Keratinocyte (primary cell): ENCODE data around the gene SPATA33. TPM values are rescaled to one million over a fixed set of nuclear protein-coding genes. Genes with fewer than 3 reads are reported as not detected.
A peak's percentile ranks its signal among the peaks of the same experiment; 100 is the strongest.

ENCODE experiments used
- DNase-seq: peaks from one replicate; pipeline ENCODE4 v3.0.0-alpha.2; 2011; ENCODE audit warnings: low read depth, missing footprints, low spot score
- FAIRE-seq: peaks from 2 replicates; lab custom pipeline; 2011; peaks lifted over from hg19 to GRCh38; lab: Jason Lieb, UNC
- H2AFZ ChIP-seq: 2 replicates; pipeline ENCODE4 v1.6.0; 2012; ENCODE audit warnings: low read length, control low read depth, inconsistent platforms; ENCODE audit not compliant: control insufficient read depth
- H3K27ac ChIP-seq: 2 replicates; pipeline ENCODE4 v1.5.1; 2011; ENCODE audit warnings: low read length; ENCODE audit not compliant: control insufficient read depth, insufficient read depth
- H3K27me3 ChIP-seq: 3 replicates; pipeline ENCODE4 v1.6.0; 2011; ENCODE audit warnings: low read length; ENCODE audit not compliant: control insufficient read depth, insufficient read depth; ENCODE audit errors: extremely low read depth
- H3K36me3 ChIP-seq, 2 experiments: 2 replicates in 1 of 2; 3 replicates in 1 of 2; pipeline ENCODE4 v1.5.1; 2011; ENCODE audit warnings: low read length in 2 of 2, mild to moderate bottlenecking in 1 of 2; ENCODE audit not compliant: control insufficient read depth in 2 of 2, insufficient read depth in 2 of 2; ENCODE audit errors: extremely low read depth in 1 of 2
- H3K4me1 ChIP-seq: 3 replicates; pipeline ENCODE4 v1.5.1; 2011; ENCODE audit warnings: low read length; ENCODE audit not compliant: control insufficient read depth, insufficient read depth; ENCODE audit errors: extremely low read depth
- H3K4me2 ChIP-seq: 3 replicates; pipeline ENCODE4 v1.6.0; 2011; ENCODE audit warnings: low read depth, low read length; ENCODE audit not compliant: control insufficient read depth, insufficient read depth; ENCODE audit errors: extremely low read depth
- H3K4me3 ChIP-seq, 3 experiments: fragments of 200-600 bp in 1 of 3; sonication (generic) in 1 of 3; 2 replicates in 2 of 3; 3 replicates in 1 of 3; pipeline ENCODE4 v1.5.1; 2011 to 2016; ENCODE audit warnings: low read length in 3 of 3, mild to moderate bottlenecking in 3 of 3, control low read depth in 2 of 3, inconsistent platforms in 1 of 3, low read depth in 1 of 3, mixed read lengths in 1 of 3, mixed run types in 1 of 3, moderate library complexity in 1 of 3; ENCODE audit not compliant: control insufficient read depth in 2 of 3, insufficient read depth in 2 of 3; ENCODE audit errors: extremely low read depth in 1 of 3
- H3K79me2 ChIP-seq: 2 replicates; pipeline ENCODE4 v1.6.0; 2012; ENCODE audit warnings: low read length; ENCODE audit not compliant: control insufficient read depth, insufficient read depth
- H3K9ac ChIP-seq: 3 replicates; pipeline ENCODE4 v1.6.0; 2011; ENCODE audit warnings: low read length; ENCODE audit not compliant: control insufficient read depth, insufficient read depth; ENCODE audit errors: extremely low read depth
- H3K9me1 ChIP-seq: 3 replicates; pipeline ENCODE4 v1.6.0; 2011; ENCODE audit warnings: low read length; ENCODE audit not compliant: control insufficient read depth, insufficient read depth; ENCODE audit errors: extremely low read depth
- H3K9me3 ChIP-seq: 2 replicates; pipeline ENCODE4 v1.5.1; 2012; ENCODE audit warnings: low read depth, low read length; ENCODE audit not compliant: control insufficient read depth
- H4K20me1 ChIP-seq: 3 replicates; pipeline ENCODE4 v1.6.0; 2011; ENCODE audit warnings: low read length; ENCODE audit not compliant: control insufficient read depth, insufficient read depth; ENCODE audit errors: extremely low read depth
- CTCF ChIP-seq, 3 experiments: IDR thresholded peaks in 1 of 3; conservative IDR thresholded peaks in 1 of 3; optimal IDR thresholded peaks in 1 of 3; 2 replicates in 2 of 3; 3 replicates in 1 of 3; pipeline versions ENCODE3 to v1.5.1; 2011; ENCODE audit warnings: low read length in 3 of 3, mild to moderate bottlenecking in 3 of 3, moderate library complexity in 2 of 3, control low read depth in 1 of 3, inconsistent platforms in 1 of 3; ENCODE audit not compliant: insufficient read depth in 2 of 3; ENCODE audit errors: extremely low read depth in 1 of 3
- EZH2 ChIP-seq: IDR thresholded peaks from one replicate; pipeline ENCODE4 v1.6.1; 2012; ENCODE audit warnings: inconsistent platforms, mild to moderate bottlenecking, low read length, moderate library complexity
- dilution Hi-C: fragments of 300-500 bp; cut with MboI; formaldehyde crosslinking; loops from one replicate; pipeline ENCODE4 v1.7.0; 2020; ENCODE audit warnings: low sequenced_read_pairs; ENCODE audit not compliant: extremely low pct_ligation_motif_present
- polyA plus RNA-seq, 5 experiments: library from polyadenylated mRNA; depleted of rRNA in 3 of 5; stranded (reverse) in 3 of 5; stranded (forward) in 1 of 5; unstranded in 1 of 5; fragments of >200 nt; gene quantifications; 1 replicate in 1 of 5; 2 replicates in 3 of 5; 3 replicates in 1 of 5; pipeline versions ENCODE4 v1.2.1 to v1.2.3, GENCODE V29; 2011 to 2012; ENCODE audit warnings: missing spikeins in 2 of 5, low read depth in 1 of 5, low replicate concordance in 1 of 5

The SPATA33 gene
- polyA plus RNA-seq, 1 donor (not counting 4 experiments of a cell fraction or from before 2014, with no cell fraction given) = 5.3 TPM

DNA sequence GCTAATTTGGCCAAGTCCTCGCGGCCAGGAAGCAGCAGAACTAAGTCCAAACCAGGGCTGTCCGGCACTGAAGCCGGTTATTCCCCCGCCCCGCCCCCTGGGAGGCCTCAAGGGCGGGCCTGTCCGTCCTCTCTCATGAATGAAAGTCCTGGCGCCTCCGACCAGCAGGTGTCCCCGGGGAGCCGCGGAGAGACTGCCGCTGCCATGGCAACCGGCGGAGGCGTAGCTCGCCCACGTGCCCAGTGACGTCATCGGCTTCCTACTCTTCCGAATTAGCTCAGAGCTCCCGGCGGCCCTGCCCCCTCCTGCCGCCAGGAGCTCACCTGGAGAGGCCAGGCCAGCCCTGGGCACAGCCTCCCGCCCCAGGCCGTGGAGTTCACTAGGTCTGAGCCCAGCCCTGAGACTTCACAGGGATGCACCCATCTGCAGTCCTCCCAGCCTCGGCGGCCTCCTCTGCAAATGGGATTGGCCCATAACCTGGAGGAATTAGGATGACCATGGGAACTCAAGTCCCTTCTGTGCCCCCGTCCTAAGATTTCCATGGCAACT, 42.5 kb downstream of the SPATA33 start:
- Histone ChIP-seq H2AFZ (no peak overlapping the region), H4K20me1 (no peaks in the 10 kb centered on the region), H3K27ac (no peak overlapping the region), H3K79me2 (no peaks in the 10 kb centered on the region), H3K36me3 (peaks cover 4 to 6% of the 10 kb centered on the region in 2 experiments), H3K4me3 (peak overlapping the region; percentile 63 to 82 (median 74)), H3K9ac (peak overlapping the region; percentile 63), H3K9me3 (no peaks in the 10 kb centered on the region), H3K4me1 (peaks cover 12% of the 10 kb centered on the region), H3K9me1 (no peaks in the 10 kb centered on the region), H3K4me2 (peak overlapping the region; percentile 87), H3K27me3 (no peaks in the 10 kb centered on the region)
- no peak for TF ChIP-seq EZH2
- TF ChIP-seq CTCF (optimal IDR thresholded peaks at IDR 0.05 in 1 of 3, IDR thresholded peaks at IDR 0.05 in 1 of 3, conservative IDR thresholded peaks at IDR 0.05 in 1 of 3; ENCODE audit: extremely low read depth in 1 of 3, insufficient read depth in 2 of 3, low read length in 3 of 3) = peak; percentile 70 to 93 (median 78)
- dilution Hi-C loops = no loop called here
- peak; percentile 67 for FAIRE-seq
- peak; percentile 92 for DNase-seq

GRCh38 chr16:89700649-89701424, 43.2 kb downstream of the SPATA33 start:
- peak overlapping the region; percentile 26 for H2AFZ ChIP-seq
- peaks cover 2 to 3% of the 10 kb centered on the region in 2 experiments for H3K36me3 ChIP-seq
- no peaks in the 10 kb centered on the region for H3K27me3 ChIP-seq
- peak overlapping the region; percentile 63 to 82 (median 74) for H3K4me3 ChIP-seq
- no peaks in the 10 kb centered on the region for H3K79me2 ChIP-seq
- H3K9me3 ChIP-seq = no peaks in the 10 kb centered on the region
- FAIRE-seq (no peak), DNase-seq (no peak)
- peak overlapping the region; percentile 63 for H3K9ac ChIP-seq
- no peak for TF ChIP-seq EZH2
- TF ChIP-seq CTCF (optimal IDR thresholded peaks at IDR 0.05 in 1 of 3, IDR thresholded peaks at IDR 0.05 in 1 of 3, conservative IDR thresholded peaks at IDR 0.05 in 1 of 3; ENCODE audit: extremely low read depth in 1 of 3, insufficient read depth in 2 of 3, low read length in 3 of 3) = peak; percentile 27 to 57 (median 45)
- H3K9me1 ChIP-seq = no peaks in the 10 kb centered on the region
- dilution Hi-C loops = no loop called here
- no peaks in the 10 kb centered on the region for H4K20me1 ChIP-seq
- H3K4me1 ChIP-seq = peaks cover 12% of the 10 kb centered on the region
- peak overlapping the region; percentile 87 for H3K4me2 ChIP-seq
- H3K27ac ChIP-seq = peak overlapping the region; percentile 14
